Measurements from ENCODE around the gene RAD23A. TPM values are rescaled to one million over a fixed set of nuclear protein-coding genes. Genes with fewer than 3 reads are reported as not detected.

The RAD23A gene
- total and polyA plus RNA-seq, 2 of the 4 experiments (the other 2 are of a cell fraction): 54.3 to 67.8 TPM

DNA sequence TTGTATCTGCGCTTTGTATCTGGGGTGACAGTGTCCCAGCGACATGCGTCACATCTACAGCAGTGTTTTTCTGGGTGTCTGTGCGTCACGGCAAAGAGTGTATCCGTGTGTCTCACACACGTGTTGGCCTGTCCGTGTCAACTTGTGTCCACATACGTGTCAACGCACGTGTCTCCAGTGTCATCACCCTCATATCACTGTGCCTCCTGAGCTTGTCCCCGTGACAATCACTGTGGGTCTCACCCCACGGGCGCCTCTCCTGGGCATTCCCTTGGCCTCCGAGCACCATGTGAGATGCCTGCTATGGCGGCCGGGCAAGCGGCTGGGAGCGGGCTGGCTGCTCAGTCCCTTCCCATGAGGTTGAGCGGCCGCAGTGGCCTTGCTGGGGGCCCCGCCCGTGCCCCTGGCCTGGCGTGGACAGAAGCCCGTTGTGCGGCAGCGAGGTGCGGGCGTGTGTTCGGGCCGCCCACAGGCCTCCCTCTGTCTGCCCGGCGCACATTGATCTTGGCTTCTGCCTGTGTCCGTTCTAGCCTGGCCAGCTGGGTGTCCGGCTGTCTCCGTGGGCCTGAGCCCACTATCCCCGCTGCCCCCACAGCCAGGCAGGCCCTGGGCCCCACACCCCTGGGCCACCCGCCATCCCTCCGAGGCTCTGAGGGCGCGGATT lies 56.0 kb downstream of the RAD23A start (continued):
- no peak for TF ChIP-seq SMC3 (IDR thresholded peaks at IDR 0.05; ENCODE audit: low read depth, low read length)

GRCh38 chr19:13002166-13002898 lies 56.7 kb downstream of the RAD23A start:
- H4K8ac ChIP-seq (ENCODE audit: low read depth in 2 of 2, low read length in 2 of 2): 0 out of 4 replicates have a peak overlapping the region, but pooled peaks of 1 of the 2 experiments have one; percentile 19
- H4K20me1 ChIP-seq (ENCODE audit: insufficient read depth, low read length): peaks cover 67% of the 10 kb centered on the region
- no peak overlapping the region for H2BK20ac ChIP-seq (ENCODE audit: low read depth, low read length)
- in situ Hi-C loops (cut with MboI; ENCODE audit: low sequenced_read_pairs): no loop called here
- no peak overlapping the region for H4K91ac ChIP-seq (ENCODE audit: insufficient read depth, low read depth, low read length)
- H3K23ac ChIP-seq (ENCODE audit: low read depth, low read length): no peak overlapping the region
- ATAC-seq (ENCODE audit: low read depth): peak; percentile 64
- H3K56ac ChIP-seq (ENCODE audit: extremely low read depth, insufficient read depth, low read length): no peak overlapping the region
- TF ChIP-seq FOS (IDR thresholded peaks at IDR 0.05; ENCODE audit: low read depth, low read length) (no peak), SMC3 (IDR thresholded peaks at IDR 0.05; ENCODE audit: low read depth, low read length) (no peak), POLR2A (IDR thresholded peaks at IDR 0.05; ENCODE audit: low read depth, low read length) (no peak), MAZ (IDR thresholded peaks at IDR 0.05; ENCODE audit: borderline replicate concordance, low read depth, low read length) (no peak), BHLHE40 (IDR thresholded peaks at IDR 0.05; ENCODE audit: low read depth, low read length) (no peak), RFX5 (IDR thresholded peaks at IDR 0.05; ENCODE audit: low read depth, low read length) (no peak), NFE2L2 (IDR thresholded peaks at IDR 0.05; ENCODE audit: low read depth, low read length) (no peak), CHD1 (IDR thresholded peaks at IDR 0.05; ENCODE audit: low read depth, low read length) (no peak)
- TF ChIP-seq, protein P1, sequence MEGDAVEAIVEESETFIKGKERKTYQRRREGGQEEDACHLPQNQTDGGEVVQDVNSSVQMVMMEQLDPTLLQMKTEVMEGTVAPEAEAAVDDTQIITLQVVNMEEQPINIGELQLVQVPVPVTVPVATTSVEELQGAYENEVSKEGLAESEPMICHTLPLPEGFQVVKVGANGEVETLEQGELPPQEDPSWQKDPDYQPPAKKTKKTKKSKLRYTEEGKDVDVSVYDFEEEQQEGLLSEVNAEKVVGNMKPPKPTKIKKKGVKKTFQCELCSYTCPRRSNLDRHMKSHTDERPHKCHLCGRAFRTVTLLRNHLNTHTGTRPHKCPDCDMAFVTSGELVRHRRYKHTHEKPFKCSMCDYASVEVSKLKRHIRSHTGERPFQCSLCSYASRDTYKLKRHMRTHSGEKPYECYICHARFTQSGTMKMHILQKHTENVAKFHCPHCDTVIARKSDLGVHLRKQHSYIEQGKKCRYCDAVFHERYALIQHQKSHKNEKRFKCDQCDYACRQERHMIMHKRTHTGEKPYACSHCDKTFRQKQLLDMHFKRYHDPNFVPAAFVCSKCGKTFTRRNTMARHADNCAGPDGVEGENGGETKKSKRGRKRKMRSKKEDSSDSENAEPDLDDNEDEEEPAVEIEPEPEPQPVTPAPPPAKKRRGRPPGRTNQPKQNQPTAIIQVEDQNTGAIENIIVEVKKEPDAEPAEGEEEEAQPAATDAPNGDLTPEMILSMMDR (conservative IDR thresholded peaks at IDR 0.05; ENCODE audit: low read depth, low read length): no peak
- DNase-seq: no peak
- no peak overlapping the region for H2BK5ac ChIP-seq (ENCODE audit: low read depth, low read length, poor library complexity, severe bottlenecking)
- no peak overlapping the region; the same call in 1 of the 2 replicates for H3K9ac ChIP-seq (ENCODE audit: low read depth, low read length)
- no peak overlapping the region for H3K4ac ChIP-seq (ENCODE audit: low read depth, low read length)
- H2AK5ac ChIP-seq (ENCODE audit: low read depth, low read length): no peak overlapping the region
- no peak overlapping the region; the same call in 1 of the 2 replicates for H3K18ac ChIP-seq (ENCODE audit: low read depth, low read length)
- ChIA-PET POLR2A (ENCODE audit: unreplicated experiment) (no interaction called here), CTCF (no interaction called here)
- peaks cover 23 to 82% of the 10 kb centered on the region in 2 experiments for H3K79me1 ChIP-seq (ENCODE audit: low read depth in 1 of 2, low read length in 2 of 2)
- intact Hi-C loops (cut with micrococcal nuclease): no loop called here
- peak overlapping the region; percentile 77 for H3K4me2 ChIP-seq (ENCODE audit: low read depth, low read length)
- no peak overlapping the region for H2AFZ ChIP-seq (replicated peaks; ENCODE audit: low read length, poor library complexity)
- 46% methylated on average over 8 of the region's 29 CpGs; no CpG with 5 or more reads in 1 of the 2 experiments for WGBS, 2 experiments (ENCODE audit: extremely low coverage in 2 of 2, insufficient read length in 1 of 2)
- no peak overlapping the region for H2BK15ac ChIP-seq (ENCODE audit: low read depth, low read length)
- dilution Hi-C loops (cut with HindIII; ENCODE audit: low sequenced_read_pairs, unreplicated experiment): no loop called here
- peak overlapping the region; percentile 48; the same call in 1 of the 2 replicates for H3K27ac ChIP-seq (ENCODE audit: insufficient read depth, low read length)
- no peaks in the 10 kb centered on the region for H3K27me3 ChIP-seq (ENCODE audit: control insufficient read depth, insufficient read depth, low read length)
- 0 out of 2 replicates have a peak overlapping the region, but pooled peaks have one; percentile 23 for H3K14ac ChIP-seq (replicated peaks; ENCODE audit: low read depth, low read length)
- H3K9me3 ChIP-seq (ENCODE audit: control insufficient read depth, insufficient read depth, low read length): no peaks in the 10 kb centered on the region
- H3K36me3 ChIP-seq (ENCODE audit: control insufficient read depth, insufficient read depth, low read length): peaks cover 18% of the 10 kb centered on the region
- no TSS peak for BruUV-seq (replicated peaks)
- H2BK120ac ChIP-seq (ENCODE audit: low read depth, low read length): no peak overlapping the region
- H3K4me1 ChIP-seq (ENCODE audit: control insufficient read depth, insufficient read depth, low read length): peaks cover 15% of the 10 kb centered on the region; the same call in 1 of the 2 replicates
- H4K5ac ChIP-seq (ENCODE audit: low read depth, low read length): no peak overlapping the region
- no peak overlapping the region for H3K4me3 ChIP-seq (ENCODE audit: insufficient read depth, low read depth, low read length)
- peaks cover 16% of the 10 kb centered on the region for H3K9me1 ChIP-seq (ENCODE audit: insufficient read depth, low read length)
- H2AK9ac ChIP-seq (replicated peaks; ENCODE audit: low read depth, low read length, poor library complexity): peak overlapping the region; percentile 26

Data from IMR-90 (cell line).